ENCODE data around the gene XYLT1.
"Not testable (repeated sequence)": the region's sequence is repeated elsewhere in the genome, so short reads cannot be mapped to it uniquely, and the experiment has no call there.

Gene XYLT1

GRCh38 chr16:17426451-17426850, 44.3 kb downstream of the XYLT1 start:
- DNase-seq = no peak

- no peak for DNase-seq
Observed at GRCh38 chr16:17424771-17425170, 46.0 kb downstream of the XYLT1 start.

GRCh38 chr16:17423221-17423620, 47.5 kb downstream of the XYLT1 start:
- no peak for DNase-seq

- no peak for DNase-seq
Observed at GRCh38 chr16:17420816-17421215, 49.9 kb downstream of the XYLT1 start.

- no peak for DNase-seq
Observed at GRCh38 chr16:17419266-17419665, 51.5 kb downstream of the XYLT1 start.

- no peak for DNase-seq
Observed at GRCh38 chr16:17417740-17418139, 53.0 kb downstream of the XYLT1 start.

- peak; percentile 87 for DNase-seq
Observed at GRCh38 chr16:17416461-17417311, 54.1 kb downstream of the XYLT1 start.

- DNase-seq = no peak
Observed at GRCh38 chr16:17414916-17415315, 55.8 kb downstream of the XYLT1 start.

- DNase-seq = peak; percentile 22
Observed at GRCh38 chr16:17414421-17414820, 56.3 kb downstream of the XYLT1 start.

- DNase-seq = no peak
Observed at GRCh38 chr16:17413508-17413907, 57.3 kb downstream of the XYLT1 start.

- peak; percentile 76 for DNase-seq
Observed at GRCh38 chr16:17412791-17413190, 58.0 kb downstream of the XYLT1 start.

GRCh38 chr16:17412221-17412620, 58.5 kb downstream of the XYLT1 start:
- DNase-seq = no peak

GRCh38 chr16:17411263-17411662, 59.5 kb downstream of the XYLT1 start:
- no peak for DNase-seq

GRCh38 chr16:17410316-17410715, 60.4 kb downstream of the XYLT1 start:
- DNase-seq = not testable (repeated sequence)

- no peak for DNase-seq
Observed at GRCh38 chr16:17409894-17410293, 60.9 kb downstream of the XYLT1 start.

GRCh38 chr16:17408955-17409441, 61.8 kb downstream of the XYLT1 start:
- DNase-seq = no peak

- DNase-seq = no peak
Observed at GRCh38 chr16:17408296-17408695, 62.5 kb downstream of the XYLT1 start.

GRCh38 chr16:17407321-17407720, 63.4 kb downstream of the XYLT1 start:
- no peak for DNase-seq

GRCh38 chr16:17404941-17405689, 65.6 kb downstream of the XYLT1 start:
- peak; percentile 26 for DNase-seq

GRCh38 chr16:17403859-17404545, 66.8 kb downstream of the XYLT1 start:
- DNase-seq = no peak

- DNase-seq = no peak
Observed at GRCh38 chr16:17403156-17403809, 67.5 kb downstream of the XYLT1 start.

GRCh38 chr16:17397499-17397891, 73.3 kb downstream of the XYLT1 start:
- DNase-seq = peak; percentile 88

Data from hematopoietic multipotent progenitor cell treated with erythropoietin and hydrocortisone succinate and interleukin-3 and kit ligand, for 4 days (in vitro differentiated cells).